GM10847 (cell line): ENCODE measurements around the gene ENTPD6.

ENCODE experiments used
- POLR2A ChIP-seq: IDR thresholded peaks from 2 replicates; pipeline ENCODE4 v1.6.1; 2011; ENCODE audit not compliant: insufficient read length; ENCODE audit errors: extremely low read depth

ENTPD6 gene

GRCh38 chr20:25199473-25200260 is 4.2 kb downstream of the ENTPD6 start:
- TF ChIP-seq POLR2A = no peak

- TF ChIP-seq POLR2A = no peak
Measured at GRCh38 chr20:25203089-25203488, 7.6 kb downstream of the ENTPD6 start.

GRCh38 chr20:25203871-25204320 is 8.4 kb downstream of the ENTPD6 start:
- no peak for TF ChIP-seq POLR2A

- no peak for TF ChIP-seq POLR2A
Measured at GRCh38 chr20:25204550-25205276, 9.2 kb downstream of the ENTPD6 start.

GRCh38 chr20:25205277-25206062 is 10.0 kb downstream of the ENTPD6 start:
- TF ChIP-seq POLR2A = no peak

- TF ChIP-seq POLR2A = no peak
Measured at GRCh38 chr20:25206063-25206403, 10.5 kb downstream of the ENTPD6 start.

- TF ChIP-seq POLR2A = no peak
Measured at GRCh38 chr20:25206548-25206947, 11.0 kb downstream of the ENTPD6 start.

GRCh38 chr20:25207149-25207959 is 11.8 kb downstream of the ENTPD6 start:
- TF ChIP-seq POLR2A = no peak

GRCh38 chr20:25207960-25208534 is 12.5 kb downstream of the ENTPD6 start:
- TF ChIP-seq POLR2A = no peak

GRCh38 chr20:25209400-25209799 is 13.9 kb downstream of the ENTPD6 start:
- no peak for TF ChIP-seq POLR2A

GRCh38 chr20:25209911-25210310 is 14.4 kb downstream of the ENTPD6 start:
- TF ChIP-seq POLR2A = no peak

- no peak for TF ChIP-seq POLR2A
Measured at GRCh38 chr20:25211273-25211672, 15.8 kb downstream of the ENTPD6 start.

- no peak for TF ChIP-seq POLR2A
Measured at GRCh38 chr20:25212242-25212641, 16.7 kb downstream of the ENTPD6 start.

- no peak for TF ChIP-seq POLR2A
Measured at GRCh38 chr20:25213566-25214425, 18.3 kb downstream of the ENTPD6 start.

GRCh38 chr20:25214426-25214790 is 18.9 kb downstream of the ENTPD6 start:
- TF ChIP-seq POLR2A = no peak
